Hematopoietic multipotent progenitor cell treated with erythropoietin and hydrocortisone succinate and interleukin-3 and kit ligand, for 4 days (in vitro differentiated cells): Measurements from ENCODE around the gene FOXI1.
A peak's percentile ranks its signal among the peaks of the same experiment; 100 is the strongest.
"Not testable (repeated sequence)": the region's sequence is repeated elsewhere in the genome, so short reads cannot be mapped to it uniquely, and the experiment has no call there.

ENCODE experiments used
- DNase-seq: peaks from one replicate; pipeline ENCODE4 v3.0.0-alpha.2; 2015

The FOXI1 gene

GRCh38 chr5:170094329-170094728 lies 11.4 kb upstream of the FOXI1 start:
- DNase-seq, result not testable (repeated sequence)

- peak; percentile 24 for DNase-seq
Observed at GRCh38 chr5:170095646-170096045, 10.1 kb upstream of the FOXI1 start.

DNA sequence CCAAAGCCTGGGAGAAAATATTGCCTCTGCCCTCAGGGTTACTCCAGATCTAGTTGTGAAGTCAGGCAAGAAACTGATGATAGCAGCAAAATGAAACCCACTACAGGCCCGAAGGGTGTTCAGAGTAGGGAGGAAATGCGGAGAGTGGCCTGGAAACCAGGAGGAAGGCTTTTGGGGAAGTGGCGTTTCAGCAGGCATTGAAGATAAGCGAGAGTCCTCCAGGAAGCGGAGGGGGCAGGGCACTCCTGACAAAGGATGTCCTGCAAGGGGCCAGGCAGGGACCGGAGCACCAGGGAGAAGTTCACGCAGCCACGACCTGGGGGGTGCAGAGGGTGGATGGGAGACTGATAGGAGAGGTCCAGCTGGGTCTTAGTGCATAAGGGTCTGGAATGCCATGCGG lies 7.8 kb upstream of the FOXI1 start:
- peak; percentile 75 for DNase-seq

DNA sequence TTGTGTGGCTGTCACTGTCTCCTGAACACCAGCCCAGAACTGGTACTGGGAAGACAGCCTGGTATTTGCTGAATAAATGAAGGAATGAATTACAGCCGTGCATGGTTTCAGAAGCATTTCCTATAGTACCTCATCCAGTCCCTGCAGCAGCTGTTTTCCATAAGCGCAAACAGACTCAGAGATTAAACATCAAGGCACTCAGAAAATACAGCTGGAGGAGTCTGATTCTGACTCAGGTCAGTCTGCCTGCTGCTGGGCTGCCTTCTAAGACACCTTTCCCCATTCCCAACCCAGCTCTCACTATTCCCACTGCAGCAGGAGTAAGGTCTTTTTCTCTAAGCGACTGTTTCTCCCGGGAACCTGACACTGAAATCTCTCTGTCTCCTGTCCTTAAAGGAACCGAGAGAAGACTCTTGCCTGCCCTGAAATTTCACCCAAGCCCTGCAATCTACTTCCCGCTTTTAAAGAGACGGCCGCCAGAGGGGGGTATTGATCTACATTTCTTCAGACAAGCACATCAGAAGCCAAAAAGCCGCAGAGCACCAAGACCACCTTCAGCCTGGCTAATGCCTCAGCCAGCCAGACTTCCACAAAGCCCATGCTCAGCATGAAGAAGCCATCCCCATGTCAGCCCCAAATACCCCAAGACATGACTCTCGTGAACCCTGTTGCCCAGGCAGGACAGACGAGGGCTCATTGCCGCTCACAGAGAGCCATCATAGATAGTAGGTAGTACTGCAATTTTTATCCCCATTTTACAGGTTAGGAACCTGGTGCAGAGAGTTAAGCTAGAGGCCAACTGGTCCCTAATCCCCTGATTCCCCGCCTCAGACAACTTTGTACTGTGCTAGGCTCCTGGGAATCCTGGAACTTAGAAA lies 5.4 kb upstream of the FOXI1 start:
- DNase-seq, result peak; percentile 93

GRCh38 chr5:170103447-170103846 lies 2.2 kb upstream of the FOXI1 start:
- DNase-seq, result no peak

GRCh38 chr5:170104299-170104698 lies 1.4 kb upstream of the FOXI1 start:
- no peak for DNase-seq

DNA sequence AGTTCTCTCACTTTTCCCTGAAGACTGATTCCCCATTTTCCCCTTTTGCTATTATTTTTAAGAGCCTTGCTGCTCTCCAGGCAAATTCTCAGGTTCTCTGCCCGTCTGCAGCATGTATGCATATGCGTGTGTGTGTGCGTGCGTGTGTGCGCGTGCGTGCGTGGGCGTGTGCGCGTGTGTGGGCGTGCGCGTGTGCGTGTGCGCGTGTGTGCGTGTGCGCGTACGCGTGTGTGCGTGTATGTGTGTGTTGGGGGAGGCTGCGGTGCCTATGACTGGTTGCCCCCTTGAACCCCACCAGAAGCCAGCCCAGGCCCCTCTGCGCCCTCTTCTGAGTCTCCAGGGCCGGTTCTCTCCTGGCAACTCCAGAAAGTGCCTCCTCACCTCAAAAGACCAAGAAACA lies 987 bp upstream of the FOXI1 start:
- DNase-seq, result no peak

GRCh38 chr5:170107674-170108073 lies 2.0 kb downstream of the FOXI1 start:
- no peak for DNase-seq

DNA sequence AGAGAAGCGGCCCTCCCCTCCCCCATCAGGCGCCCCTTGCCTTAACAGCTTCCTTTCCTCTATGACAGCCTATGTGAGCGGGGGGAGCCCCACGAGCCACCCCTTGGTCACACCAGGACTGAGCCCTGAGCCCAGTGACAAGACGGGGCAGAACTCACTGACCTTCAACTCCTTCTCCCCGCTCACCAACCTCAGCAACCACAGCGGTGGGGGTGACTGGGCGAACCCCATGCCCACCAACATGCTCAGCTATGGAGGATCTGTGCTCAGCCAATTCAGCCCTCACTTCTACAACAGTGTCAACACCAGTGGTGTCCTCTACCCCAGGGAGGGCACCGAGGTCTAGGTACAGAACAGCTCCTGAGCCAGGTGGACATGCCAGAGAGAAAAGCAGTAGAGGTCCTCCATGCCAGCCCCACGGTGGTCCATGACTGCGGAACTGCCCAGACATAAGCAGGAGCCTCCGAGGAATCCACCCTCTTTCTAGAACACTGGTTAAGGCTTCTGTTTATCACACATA lies 2.6 kb downstream of the FOXI1 start:
- DNase-seq, result no peak

DNA sequence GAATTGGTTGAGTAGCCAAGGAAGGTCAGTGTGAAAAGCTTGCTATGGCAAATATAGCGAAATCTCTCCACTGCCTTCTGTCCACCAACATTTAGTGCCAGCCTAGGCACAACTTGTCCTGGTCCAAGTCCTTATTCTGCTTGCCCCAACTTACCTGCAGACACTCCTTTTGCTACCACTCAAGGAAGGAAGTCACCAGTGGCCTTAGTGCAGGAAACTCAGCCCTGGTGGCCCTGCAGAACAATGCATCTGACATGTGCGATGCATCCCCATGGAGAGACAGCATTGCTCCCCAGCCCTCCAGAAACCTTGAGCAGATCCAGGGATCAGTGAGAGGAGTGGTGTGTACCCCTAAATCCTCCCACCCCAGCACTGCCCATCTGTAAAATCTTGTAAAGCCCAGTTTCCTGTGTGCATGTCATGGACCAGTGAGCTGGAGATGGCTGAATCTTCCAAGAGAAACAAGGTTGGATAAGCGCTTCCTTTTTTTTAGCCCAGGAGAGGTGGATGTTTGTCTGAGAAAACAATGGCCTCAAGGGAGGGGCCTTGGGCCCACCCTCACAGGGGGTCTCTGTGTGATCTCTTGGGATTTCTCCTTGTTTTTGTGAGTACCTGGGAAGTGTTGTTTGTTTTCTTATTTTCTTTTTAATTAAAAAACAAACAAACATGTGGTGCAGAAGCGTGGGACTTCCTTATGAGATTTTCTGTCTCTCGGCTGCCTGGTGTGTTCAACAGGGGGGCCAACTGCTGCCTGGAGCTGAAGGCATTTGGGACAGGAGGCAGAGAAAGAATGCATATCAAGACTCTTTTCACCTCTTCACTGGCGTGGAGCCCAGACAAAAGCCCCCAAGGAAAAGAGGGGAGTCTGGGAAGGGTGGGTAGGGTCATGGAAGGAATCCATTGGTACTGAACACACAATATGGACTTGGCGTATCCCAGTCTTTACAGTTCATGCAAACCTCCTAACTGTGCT lies 3.6 kb downstream of the FOXI1 start:
- no peak for DNase-seq

DNA sequence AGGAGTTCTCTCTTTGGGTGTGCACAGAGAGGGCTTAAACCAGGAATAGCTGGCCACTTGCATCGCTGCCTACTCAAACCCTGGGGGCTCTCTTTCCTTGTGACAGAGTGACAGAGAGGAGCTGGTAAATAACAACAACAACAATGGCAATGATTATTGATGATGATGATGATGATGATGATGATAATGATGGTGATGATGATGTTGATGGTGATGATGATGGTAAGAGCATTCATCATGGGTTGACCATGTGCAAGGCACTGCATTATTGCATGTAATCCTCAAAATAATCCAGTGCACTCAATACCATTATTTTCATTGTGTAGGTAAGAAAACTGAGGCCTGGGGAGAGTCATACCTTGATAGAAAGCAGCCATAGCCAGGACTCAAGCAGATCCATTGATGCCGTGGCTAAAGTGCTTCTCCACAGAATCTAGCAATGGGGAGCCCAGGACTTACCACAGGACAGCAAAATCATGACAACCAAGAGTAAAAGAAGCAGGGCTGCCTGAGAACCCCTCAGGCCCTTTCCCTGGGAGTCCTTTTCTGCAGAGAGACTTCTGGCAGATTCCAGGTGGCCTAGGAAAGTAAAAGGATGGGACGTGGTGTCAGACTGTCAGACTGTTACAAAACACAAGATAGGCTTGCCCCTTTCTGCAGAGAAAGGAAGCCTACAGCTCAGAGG lies 4.8 kb downstream of the FOXI1 start:
- DNase-seq, result no peak

DNA sequence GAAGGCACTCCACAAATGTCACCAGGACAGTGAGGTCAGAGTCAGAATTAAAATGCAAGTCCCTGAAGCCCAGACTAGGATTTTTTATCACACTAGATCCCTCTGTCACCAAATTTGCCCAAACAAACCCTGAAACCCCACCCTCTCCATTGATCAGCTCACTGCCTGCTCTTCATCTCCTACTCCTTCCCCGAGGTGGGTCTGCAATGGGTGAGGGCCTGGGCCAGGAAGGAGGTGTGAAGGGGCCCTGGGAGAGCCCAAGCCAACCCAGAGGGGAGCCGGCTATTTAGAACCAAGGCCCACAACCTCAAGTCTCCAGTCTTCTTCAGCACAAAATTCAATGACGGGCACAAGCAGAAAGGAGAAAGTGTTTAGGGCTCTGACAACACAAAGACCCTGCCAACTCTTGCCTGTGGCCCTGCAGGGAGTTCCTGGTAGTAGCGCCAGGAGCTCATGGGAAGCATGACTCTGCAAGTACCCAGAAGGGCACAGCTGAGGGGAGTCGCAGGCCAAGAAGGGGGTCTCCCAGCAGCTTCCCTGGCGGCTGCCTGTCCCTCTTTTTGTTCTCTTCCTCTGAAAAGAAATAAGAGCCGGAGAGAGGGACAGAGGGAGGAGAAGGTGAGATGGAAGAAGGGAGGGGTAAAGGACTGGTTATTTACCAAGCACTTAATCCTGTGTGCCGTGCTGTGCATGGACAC lies 5.5 kb downstream of the FOXI1 start:
- peak; percentile 31 for DNase-seq

GRCh38 chr5:170112876-170113521 lies 7.3 kb downstream of the FOXI1 start:
- DNase-seq, result no peak

- DNase-seq, result peak; percentile 64
Observed at GRCh38 chr5:170113522-170113900, 7.8 kb downstream of the FOXI1 start.

- DNase-seq, result no peak
Observed at GRCh38 chr5:170114271-170114670, 8.6 kb downstream of the FOXI1 start.

GRCh38 chr5:170115925-170116324 lies 10.2 kb downstream of the FOXI1 start:
- no peak for DNase-seq

- no peak for DNase-seq
Observed at GRCh38 chr5:170117736-170118135, 12.0 kb downstream of the FOXI1 start.

DNA sequence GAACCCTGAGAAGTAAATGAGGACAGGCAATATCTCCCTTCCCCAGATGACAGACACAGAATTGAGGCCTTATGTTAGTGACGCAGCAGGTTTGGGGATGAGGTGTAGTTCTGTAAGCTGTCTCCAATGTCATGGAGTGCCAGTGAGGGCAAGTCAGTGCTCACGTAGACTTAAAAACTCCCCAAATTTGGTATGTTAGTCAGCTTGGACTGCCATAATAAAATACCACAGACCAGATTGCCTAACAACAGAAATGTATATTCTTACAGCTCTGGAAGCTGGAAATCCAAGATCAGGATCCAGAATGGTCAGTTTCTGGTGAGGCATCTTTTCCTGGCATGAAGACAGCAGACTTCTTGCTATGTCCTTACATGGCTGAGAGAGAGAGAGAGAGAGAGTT lies 14.9 kb downstream of the FOXI1 start:
- no peak for DNase-seq

DNA sequence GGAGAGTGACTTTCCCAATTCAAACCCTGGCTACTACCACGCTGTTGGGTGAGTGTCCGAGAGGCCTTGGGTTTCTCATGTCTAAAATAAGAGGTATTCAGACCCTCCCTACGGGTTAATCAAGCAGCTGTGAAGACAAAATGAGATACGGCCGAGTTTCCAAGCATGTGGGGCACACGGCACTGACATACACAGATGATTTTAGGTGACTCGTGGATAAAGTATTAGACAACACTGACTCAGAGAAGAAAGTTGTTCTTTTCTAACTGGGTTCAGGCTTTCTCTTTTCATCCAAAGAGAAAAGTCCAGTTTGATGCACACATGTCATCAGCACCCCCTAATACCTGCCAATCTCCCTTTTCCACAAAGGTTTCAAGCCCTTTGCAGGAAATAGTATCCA lies 15.6 kb downstream of the FOXI1 start:
- DNase-seq, result no peak

DNA sequence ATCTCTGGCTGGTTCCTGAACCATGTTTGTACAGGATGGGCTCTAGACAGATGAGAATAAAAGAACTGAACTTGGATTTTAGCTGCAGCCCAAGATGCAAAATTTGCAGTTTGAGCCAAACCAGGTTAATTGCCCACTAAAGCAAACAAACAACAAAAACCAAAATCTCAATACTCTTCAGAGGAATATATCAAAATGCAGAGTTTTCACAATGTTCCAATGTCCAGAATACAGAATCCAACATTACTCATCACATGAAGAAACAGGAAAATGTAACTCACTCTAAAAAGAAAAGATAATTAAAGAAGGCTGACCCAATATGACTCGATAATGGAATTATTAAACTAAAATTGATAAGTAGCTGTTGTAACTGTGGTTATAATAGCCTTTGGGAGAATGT lies 20.4 kb downstream of the FOXI1 start:
- no peak for DNase-seq

- no peak for DNase-seq
Observed at GRCh38 chr5:170126626-170127025, 20.9 kb downstream of the FOXI1 start.

DNA sequence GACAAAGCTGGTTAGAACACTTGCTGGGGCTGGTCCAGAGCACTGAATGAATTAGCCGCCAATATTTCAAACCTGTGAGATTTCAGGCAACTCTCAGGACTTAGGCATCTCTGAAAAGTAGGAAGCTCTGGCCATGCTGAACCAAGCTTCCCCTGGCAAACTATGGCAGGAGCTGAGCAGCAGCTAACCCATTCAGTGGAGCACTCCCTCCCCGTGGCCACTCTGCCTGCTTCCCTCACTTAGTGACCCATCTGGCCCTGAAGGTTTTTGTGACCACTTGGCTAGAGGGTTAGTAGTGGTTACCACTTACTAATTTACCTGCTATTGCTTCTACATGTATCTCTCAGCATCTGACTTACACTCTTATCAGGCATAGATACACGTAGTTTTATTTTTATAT lies 25.5 kb downstream of the FOXI1 start:
- DNase-seq, result no peak
